Kidney capillary endothelial cell (primary cell): ENCODE data around the gene PARD3B.

ENCODE experiments used
- DNase-seq: peaks from one replicate; pipeline ENCODE4 v3.0.0-alpha.2; 2018; ENCODE audit warnings: low spot score

The PARD3B gene

DNA sequence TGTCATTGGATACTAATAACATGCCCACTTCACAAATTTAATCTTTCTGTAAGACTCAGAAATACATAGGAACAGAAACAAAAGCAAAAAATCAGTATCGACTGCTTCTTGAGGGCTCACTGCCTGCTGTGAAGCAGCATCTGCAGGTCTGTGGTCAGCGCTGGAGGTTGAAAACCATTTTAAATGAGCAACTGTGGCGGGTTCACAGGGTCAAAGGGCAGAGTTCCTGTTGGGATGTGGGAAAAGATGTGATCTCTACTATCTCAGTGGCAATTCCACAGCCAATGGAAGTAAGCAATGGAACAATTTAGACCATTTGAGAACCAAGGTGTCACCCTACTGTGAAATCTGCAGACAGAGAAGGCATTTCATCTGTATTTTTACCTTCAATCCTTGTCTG is 468.3 kb downstream of the PARD3B start:
- DNase-seq: no peak

DNA sequence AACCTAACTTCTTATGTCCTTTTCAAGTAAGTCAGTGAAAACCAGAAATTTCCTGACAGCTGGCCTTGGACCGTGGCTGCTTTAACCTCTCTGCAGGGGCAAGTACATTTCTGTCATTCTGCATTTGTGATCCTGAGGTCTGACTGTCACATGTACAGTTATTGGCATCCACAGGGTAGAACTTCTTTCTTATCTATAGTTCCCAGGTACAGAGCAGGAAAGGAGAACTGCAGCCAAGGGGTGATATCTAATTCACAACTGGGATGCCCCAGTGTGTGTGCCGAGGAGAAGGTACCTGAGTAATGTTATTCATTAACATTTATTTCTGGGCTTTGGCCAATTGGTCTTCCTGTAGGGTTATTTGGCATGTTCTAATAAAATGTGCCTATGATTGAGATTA is 468.9 kb downstream of the PARD3B start:
- no peak for DNase-seq

DNA sequence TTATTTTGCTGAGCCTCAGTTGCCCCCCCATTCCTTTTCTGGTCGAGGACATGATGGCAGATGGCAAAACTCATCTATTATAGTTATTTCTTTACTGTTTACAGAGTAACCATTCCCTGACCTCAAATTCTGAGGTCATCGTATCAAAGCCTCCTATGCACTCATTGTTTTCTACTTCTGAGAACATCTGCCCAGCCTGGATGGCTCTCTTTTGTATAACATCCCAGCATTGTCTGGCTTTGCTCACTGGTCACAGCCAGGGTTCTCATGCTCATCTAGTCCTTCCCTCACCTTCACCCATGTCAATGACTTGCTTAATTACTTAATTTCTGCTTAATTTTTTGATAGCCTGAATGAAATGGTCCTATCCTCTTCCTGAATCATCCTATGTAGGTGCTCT is 472.1 kb downstream of the PARD3B start:
- no peak for DNase-seq

DNA sequence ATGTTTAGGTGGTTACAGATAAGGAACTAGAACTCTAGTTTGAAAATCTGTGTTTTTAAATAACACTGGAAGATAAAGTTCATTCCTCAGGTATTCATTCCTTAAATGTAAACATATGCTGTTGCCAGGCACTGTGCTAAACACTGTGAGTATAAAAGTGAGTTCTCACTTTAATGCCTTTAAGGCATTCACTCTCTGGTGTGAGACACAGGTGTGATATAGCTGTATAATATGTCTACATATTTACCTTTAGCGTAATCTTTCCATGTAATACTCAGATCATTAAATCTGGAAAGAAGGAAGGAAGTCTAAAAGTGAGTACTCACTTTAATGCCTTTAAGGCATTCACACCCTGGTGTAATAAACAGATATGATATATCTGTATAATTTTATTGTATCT is 472.6 kb downstream of the PARD3B start:
- DNase-seq: no peak

DNA sequence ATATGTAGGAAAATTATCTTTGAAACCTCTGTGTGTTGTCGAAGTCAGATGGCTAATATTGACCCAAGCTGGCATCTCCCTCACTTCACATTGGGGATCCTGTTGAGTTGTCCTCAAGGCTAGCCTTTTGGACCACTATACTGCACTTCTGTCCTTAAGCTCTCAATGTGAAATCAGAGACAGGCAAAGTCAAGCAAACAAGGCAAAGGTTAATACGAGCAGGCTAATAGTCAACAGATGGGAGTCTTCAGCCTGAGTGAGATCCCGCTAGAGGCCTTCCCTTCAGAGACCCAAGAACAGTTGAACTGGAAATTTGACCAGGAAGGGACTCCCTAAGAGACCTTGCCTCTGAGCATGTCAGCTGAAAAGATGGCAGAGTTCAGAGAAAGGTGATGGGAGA is 475.4 kb downstream of the PARD3B start:
- no peak for DNase-seq

DNA sequence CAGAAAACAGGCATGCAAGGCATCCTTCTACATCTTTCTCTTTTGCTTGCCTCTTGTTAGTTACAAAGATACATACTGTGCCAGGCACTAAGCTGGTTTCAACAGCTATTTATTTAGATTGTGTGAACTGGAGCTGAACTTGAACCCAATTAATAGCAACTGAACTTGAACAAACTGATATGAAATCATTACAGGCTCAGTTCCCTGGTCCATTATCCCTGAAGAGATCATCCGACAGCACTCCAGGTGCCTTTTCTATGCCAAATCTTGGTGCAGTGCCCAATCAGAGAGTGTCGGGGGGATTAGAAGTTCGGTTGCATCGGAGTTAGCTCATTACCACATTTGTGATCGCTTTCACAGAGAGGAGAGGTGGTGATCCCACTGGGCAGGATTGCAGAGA is 477.6 kb downstream of the PARD3B start:
- no peak for DNase-seq

GRCh38 chr2:205024822-205025518 is 479.7 kb downstream of the PARD3B start:
- DNase-seq: peak; percentile 88

GRCh38 chr2:205025580-205026240 is 480.4 kb downstream of the PARD3B start:
- DNase-seq: no peak

GRCh38 chr2:205030695-205031094 is 485.4 kb downstream of the PARD3B start:
- DNase-seq: no peak

DNA sequence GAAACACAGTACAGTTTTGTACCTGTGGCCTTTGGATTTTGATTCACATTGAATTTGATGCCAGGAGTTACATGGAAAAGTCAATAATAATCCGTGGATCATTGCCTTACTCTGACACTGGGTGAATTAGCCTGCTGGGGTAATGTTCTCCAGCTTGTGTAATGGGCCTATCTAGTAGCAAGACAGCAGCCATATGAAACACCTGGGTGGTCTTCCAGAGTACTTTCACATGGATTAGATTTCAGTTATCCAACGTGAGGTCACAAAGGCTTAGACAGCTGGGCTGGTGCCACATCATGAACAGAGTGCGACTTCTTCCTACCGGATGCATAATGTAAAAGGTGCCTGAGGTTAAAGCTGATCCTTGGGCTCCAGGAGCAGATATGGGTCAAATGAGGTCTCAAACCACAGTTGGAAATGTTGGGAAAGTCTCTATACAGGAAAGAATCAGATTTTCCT is 486.8 kb downstream of the PARD3B start:
- DNase-seq: no peak

GRCh38 chr2:205033431-205033830 is 488.2 kb downstream of the PARD3B start:
- no peak for DNase-seq

DNA sequence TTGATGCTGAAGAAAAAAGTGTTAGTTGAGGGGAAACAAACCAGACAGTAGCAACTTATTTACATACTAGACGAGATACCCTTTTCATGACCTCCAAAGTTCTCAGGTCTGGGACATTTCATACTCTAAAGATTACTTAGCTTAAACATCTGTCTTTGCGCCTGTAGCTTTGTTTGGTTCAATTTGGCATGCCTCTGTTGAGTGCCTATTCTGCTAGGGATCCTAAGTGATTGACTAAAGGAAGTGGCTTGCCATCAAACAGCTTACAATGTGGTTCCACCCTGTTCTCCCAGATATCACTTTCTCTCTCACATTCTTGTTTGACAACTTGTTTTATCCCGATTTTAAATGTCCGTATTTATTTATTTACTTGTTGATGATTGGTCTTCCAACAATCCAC is 488.8 kb downstream of the PARD3B start:
- no peak for DNase-seq

GRCh38 chr2:205040323-205040722 is 495.0 kb downstream of the PARD3B start:
- no peak for DNase-seq

DNA sequence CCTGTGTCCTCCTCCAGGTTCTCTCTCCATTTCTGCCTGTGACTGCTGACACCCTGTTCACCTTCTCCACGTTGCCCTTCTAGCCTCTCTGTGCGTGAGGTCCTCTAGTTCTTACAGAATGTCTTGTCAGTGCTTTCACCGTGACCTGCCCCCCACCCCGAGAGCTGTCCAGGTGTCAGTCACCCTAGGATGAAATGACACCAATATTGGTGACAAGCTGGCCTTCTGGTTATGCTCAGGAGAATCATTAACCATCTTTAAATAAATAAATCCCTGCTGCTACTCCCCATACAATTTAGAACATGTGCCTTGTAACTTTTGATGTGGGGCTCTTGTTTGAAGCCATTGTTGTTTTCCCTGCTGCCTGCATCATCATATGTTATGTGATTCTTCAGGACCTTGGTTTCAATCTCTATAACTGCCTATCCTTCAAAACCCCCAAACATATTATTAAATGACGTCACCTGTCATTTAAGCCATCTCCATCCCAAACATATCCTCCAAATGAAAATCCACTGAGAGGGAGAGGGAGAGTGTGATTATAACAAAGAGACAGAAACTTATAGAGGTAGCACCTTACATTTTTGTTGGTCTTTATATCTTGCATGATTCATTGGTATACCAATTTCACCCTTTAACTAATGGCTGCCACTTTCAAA is 496.3 kb downstream of the PARD3B start:
- no peak for DNase-seq

- no peak for DNase-seq
These were observed 498.0 kb downstream of the PARD3B start for GRCh38 chr2:205043285-205043684.

DNA sequence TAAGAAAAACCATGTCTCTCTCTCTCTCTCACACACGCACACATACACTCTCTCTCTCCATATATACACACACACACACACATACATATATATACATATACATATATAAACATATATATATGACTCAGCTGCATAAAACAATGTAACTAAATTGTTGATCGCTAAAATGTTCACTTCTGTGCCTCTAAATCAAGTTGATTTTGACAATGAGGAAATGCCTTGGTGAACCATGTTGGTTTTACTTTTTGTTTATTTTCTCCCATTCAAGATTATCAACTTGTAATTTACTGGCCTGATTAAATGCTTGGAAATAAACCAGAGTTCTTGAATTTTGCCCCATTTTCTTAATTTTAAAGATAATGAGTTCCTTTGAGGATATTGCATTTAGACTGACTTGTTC is 500.4 kb downstream of the PARD3B start:
- no peak for DNase-seq

GRCh38 chr2:205047273-205047839 is 502.1 kb downstream of the PARD3B start:
- no peak for DNase-seq

DNA sequence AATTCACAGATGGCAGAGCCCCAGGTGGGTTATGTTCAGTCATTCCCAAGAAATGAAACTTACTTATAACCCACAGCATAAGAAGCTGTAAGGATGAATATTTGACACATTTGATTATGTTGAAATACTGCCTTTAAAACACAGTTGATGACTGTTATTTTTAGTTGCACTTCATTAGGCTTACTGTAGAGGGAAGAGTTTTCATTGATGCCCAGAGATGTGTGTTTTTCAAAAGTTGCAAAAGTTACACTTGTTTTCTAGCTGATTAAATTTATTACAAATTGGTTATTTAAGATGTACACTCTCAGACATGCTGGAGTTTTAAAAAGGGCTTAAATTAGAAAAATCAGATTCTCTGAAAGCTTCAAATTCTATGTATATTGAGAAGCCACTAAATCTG is 506.1 kb downstream of the PARD3B start:
- DNase-seq: no peak

DNA sequence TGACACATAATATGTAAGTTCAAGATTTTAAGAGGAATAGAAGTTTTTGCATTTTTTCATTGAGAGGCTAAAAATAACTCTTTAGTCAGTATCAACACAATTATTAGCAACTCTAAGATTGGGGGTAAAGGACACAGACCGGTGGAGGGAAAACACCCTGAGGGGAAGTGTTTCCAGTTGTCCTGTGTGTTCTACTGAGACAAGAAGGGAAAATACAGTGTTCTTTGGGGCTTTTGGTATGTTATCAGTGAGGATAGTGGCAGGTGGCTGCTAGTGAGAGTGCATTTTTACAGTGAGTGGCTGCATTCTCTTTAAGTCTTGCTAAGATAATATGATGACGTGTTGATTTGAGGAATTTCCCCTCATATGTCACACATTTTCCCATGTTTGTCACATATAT is 507.5 kb downstream of the PARD3B start:
- DNase-seq: no peak

DNA sequence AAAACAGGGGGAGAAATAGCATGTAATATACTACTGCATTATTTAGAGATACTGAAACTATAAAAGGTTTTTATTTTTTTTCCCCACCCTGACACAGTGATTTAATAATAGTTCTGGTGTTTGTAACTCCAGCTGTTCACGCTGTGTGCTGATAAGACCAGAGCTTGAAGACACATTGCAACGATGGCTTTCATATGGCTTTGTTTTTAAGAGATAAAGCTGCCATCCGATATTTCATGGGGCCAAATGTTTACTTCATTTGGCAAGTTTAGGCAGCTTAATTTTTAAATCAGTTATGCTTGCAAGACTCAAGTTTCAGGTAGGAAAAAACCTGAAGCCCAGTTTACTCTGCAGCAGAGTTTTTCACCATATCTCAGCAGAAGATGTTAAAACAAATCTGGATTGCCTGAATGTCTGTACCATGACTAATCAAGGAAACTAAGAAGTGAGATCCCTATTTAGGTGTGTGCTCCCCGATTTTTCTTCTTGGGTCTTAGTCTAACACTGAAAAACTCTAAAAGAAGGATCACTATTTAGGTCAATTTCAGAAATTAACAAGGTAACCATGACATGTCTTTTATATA is 508.6 kb downstream of the PARD3B start:
- no peak for DNase-seq

DNA sequence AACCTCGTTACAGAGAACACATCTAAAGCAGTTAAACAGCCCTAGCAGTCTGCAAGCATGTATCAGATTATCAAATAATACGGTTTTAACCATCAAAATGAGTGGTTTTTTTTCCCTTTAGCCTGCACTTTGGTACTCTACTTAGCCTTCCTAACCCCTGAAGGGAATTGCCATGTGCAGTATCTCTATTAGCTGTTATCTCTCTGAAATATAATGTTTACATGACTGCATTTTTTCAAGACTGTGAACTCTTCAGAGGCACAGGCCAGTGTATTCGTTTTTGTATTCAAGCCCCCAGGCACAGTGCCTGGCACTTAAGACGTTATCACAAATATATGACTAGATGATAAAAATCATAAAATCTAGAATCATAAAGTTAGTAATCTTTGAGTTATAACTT is 509.5 kb downstream of the PARD3B start:
- DNase-seq: no peak

DNA sequence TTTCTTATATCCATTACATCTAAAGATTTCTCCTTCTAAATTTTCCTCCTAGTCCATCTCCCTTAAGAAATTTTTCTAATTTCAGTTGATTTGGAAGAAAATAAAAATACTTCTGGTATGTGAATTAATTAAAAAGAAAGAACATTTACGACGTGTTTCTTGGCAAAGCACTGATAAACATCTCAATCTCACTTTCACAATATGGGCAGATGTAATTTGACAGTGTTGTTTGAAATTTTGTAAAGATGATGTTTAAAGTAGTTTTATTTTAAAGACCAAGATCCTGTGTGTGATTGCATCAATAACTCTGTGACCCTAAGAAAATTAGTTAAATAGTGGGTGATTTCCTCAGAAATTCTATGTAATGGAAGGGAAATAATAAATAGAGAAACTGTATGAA is 510.0 kb downstream of the PARD3B start:
- no peak for DNase-seq

- no peak for DNase-seq
These were observed 510.9 kb downstream of the PARD3B start for GRCh38 chr2:205056151-205056561.
